Mucosa of stomach (tissue), 1 donor: ENCODE results near the gene MMD.
A peak's percentile ranks its signal among the peaks of the same experiment; 100 is the strongest.
"Not testable (repeated sequence)": the region's sequence is repeated elsewhere in the genome, so short reads cannot be mapped to it uniquely, and the experiment has no call there.

Experiments
- H3K27me3 ChIP-seq: one replicate; pipeline ENCODE4 v1.7.0; 2013; ENCODE audit warnings: mild to moderate bottlenecking, low read length; ENCODE audit not compliant: control insufficient read depth, insufficient read depth
- H3K36me3 ChIP-seq: one replicate; pipeline ENCODE4 v1.7.0; 2013; ENCODE audit warnings: low read length; ENCODE audit not compliant: control insufficient read depth, insufficient read depth
- H3K4me1 ChIP-seq: one replicate; pipeline ENCODE4 v1.7.0; 2013; ENCODE audit warnings: mild to moderate bottlenecking, low read length; ENCODE audit not compliant: control insufficient read depth, insufficient read depth
- H3K4me3 ChIP-seq: one replicate; pipeline ENCODE4 v1.7.0; 2013; ENCODE audit warnings: low read length
- H3K9ac ChIP-seq: one replicate; pipeline ENCODE4 v1.7.0; 2013; ENCODE audit warnings: mild to moderate bottlenecking, low read length, moderate library complexity
- H3K9me3 ChIP-seq: one replicate; pipeline ENCODE4 v1.7.0; 2013; ENCODE audit warnings: mild to moderate bottlenecking, low read length, moderate library complexity; ENCODE audit not compliant: control insufficient read depth
- donor health status: Pancreatic carcinoma.

MMD gene, protein sequence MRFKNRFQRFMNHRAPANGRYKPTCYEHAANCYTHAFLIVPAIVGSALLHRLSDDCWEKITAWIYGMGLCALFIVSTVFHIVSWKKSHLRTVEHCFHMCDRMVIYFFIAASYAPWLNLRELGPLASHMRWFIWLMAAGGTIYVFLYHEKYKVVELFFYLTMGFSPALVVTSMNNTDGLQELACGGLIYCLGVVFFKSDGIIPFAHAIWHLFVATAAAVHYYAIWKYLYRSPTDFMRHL

DNA sequence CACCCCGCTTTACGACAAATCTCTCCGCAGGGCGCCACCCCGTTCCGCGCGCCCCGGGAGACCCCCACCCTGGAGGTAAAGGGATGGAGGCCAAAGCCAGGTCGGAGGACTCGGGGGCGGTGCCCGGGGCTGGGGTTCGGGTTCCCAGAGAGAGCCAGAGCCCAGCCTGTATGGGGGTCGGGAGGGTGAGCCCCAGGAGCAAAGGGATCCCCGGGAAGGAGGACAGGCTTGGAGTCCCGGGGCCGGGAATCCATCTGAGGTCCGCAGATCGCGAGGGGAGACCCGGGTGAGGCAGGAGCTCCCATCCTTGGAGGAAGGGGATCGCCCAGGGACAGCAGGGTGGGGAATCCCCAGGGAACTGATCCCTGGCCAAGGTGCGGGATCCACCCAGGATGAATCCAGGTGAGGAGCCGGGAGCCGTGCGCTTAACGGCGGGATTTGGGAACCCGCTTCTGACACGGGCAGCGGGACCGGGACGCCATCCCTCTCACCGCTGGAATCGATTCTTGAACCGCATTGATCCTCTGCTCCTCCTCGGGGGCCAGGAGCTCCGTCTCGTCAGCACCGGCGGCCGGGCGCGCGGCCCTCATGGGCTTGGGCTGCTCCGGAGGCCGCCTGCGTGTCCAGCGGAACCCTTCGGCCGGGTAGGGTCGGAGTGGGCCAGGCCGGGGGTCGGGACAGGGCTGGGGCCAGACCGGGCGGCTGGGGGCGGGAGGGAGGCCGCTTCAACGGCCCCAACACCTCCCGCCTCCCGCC, at the start of gene MMD:
Gene MMD, minus strand, starts transcription at position 657 of the 756 bp plus-strand sequence. Its CDS starts 140 bp downstream, at position 517.
- Histone ChIP-seq H3K27me3 (no peaks in the 10 kb centered on the region), H3K36me3 (no peaks in the 10 kb centered on the region), H3K9me3 (no peaks in the 10 kb centered on the region), H3K4me1 (no peaks in the 10 kb centered on the region), H3K9ac (peak within 1 kb of the TSS; percentile 78), H3K4me3 (peak within 1 kb of the TSS; percentile 56)

DNA sequence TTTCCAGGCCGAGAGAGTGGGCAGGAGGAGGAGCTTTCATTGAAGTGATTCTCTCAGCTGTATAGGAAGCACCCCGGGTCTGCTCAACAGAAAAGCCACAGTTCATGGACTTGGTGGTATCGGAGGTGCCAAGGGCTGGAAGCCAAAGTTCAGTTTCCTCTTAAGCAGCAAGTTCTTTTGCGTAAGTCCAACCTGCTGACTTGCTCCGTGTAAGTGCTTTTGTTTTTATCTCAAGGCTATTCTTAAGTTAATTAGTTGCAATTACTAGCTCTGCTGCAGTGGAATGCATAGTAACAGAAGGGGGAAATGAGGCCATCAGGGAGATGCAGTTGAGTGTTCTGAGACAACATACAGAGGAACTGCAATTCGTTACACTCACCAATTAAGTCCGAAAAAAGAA, 45.0 kb upstream of the MMD start:
- Histone ChIP-seq H3K9me3 (no peaks in the 10 kb centered on the region), H3K36me3 (no peaks in the 10 kb centered on the region), H3K4me1 (no peaks in the 10 kb centered on the region), H3K4me3 (no peak overlapping the region), H3K9ac (no peak overlapping the region), H3K27me3 (no peaks in the 10 kb centered on the region)

DNA sequence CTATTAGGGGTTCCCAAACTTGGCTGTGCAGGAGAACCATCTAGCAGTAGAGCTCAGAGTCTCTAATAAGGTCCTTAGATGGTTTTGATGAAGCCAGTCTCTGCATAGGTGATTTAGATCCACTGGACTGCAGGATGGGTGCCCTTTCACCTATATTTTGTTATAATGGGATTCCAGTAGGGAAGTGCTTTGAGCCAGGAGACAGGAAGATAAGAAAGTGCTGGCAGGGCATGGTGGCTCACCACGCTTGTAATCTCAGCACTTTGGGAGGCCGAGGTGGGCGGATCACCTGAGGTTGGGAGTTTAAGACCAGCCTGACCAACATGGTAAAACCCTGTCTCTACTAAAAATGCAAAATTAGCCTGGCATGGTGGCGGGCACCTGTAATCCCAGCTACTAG, 44.1 kb upstream of the MMD start:
- H3K4me1 ChIP-seq, H3K9me3 ChIP-seq, H3K27me3 ChIP-seq, H3K4me3 ChIP-seq, H3K36me3 ChIP-seq, H3K9ac ChIP-seq: not testable (repeated sequence)

DNA sequence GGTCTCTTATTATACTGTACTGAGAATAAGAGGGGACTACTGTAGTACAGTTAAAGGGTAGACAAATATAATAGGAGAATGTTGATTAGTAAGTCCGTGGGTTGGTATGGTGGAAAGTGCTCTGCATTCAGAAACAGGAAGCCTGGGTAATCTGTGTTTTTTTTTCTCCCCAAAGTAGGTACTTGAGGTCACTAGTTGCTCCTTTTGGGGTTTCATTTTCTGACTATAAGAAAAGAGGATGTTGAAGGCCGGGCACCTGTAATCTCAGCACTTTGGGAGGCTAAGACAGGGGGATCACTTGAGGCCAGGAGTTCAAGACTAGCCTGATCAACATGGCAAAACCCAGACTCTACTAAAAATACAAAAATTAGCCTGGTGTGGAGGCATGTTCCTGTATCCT, 42.0 kb upstream of the MMD start:
- no peaks in the 10 kb centered on the region for H3K9me3 ChIP-seq
- H3K27me3 ChIP-seq: no peaks in the 10 kb centered on the region
- no peaks in the 10 kb centered on the region for H3K36me3 ChIP-seq
- no peak overlapping the region for H3K9ac ChIP-seq
- H3K4me1 ChIP-seq: no peaks in the 10 kb centered on the region
- H3K4me3 ChIP-seq: no peak overlapping the region

DNA sequence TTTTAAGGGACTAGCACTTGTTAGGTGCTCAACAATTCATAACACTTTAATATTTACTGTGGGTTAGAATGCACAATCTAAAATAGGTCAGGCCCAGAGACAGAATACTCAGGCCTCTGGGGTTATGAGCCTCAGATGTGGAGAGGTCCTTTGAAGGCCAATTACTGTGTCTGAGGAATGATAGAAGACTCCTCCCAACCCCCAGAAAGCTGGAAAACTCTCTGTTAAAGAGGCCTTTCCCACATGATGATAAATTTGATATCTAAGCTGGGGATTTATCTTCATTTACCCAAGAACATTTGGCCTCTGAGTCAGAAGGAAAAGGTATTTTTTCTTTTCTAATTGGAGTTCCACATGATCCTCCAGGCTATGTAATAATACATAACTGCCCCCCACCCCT, 41.1 kb upstream of the MMD start:
- Histone ChIP-seq H3K4me1 (no peaks in the 10 kb centered on the region), H3K4me3 (no peak overlapping the region), H3K36me3 (no peaks in the 10 kb centered on the region), H3K27me3 (no peaks in the 10 kb centered on the region), H3K9me3 (no peaks in the 10 kb centered on the region), H3K9ac (no peak overlapping the region)

DNA sequence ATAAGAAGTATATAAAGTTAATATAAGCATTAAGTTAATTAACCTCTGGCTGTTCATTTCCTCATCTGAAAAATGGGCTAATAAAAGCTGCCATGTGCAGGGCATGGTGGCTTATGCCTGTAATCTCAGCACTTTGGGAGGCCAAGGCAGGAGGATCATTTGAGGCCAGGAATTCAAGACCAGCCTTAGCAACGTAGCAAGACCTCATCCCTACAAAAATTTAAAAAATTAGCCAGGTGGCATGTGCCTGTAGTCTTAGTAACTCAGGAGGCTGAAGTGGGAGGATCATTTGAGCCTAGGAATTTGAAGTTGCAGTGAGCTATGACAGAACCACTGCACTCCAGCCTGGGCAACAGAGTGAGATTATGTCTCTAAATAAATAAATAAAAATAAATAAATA, 40.6 kb upstream of the MMD start:
- no peaks in the 10 kb centered on the region for H3K36me3 ChIP-seq
- H3K27me3 ChIP-seq: no peaks in the 10 kb centered on the region
- H3K9me3 ChIP-seq: no peaks in the 10 kb centered on the region
- H3K9ac ChIP-seq: no peak overlapping the region
- H3K4me3 ChIP-seq: no peak overlapping the region
- no peaks in the 10 kb centered on the region for H3K4me1 ChIP-seq

DNA sequence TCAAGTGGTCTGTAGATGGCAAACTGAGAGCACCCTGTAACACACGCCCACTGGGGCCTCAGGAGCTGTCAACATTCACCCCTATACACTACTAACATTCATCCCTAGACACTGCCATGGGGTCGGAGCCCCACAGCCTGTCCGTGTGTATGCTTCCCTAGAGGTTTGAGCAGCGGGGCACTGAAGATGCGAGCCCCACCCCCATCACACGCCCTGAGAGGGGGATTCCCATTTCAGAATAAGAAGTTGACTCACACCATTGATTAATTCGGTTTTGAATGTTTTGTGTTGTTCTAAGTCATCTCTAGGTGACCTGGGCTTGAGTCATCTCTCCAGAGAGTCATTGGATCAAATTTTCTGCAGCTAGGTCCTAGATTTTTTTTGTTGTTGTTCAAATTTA, 37.3 kb upstream of the MMD start:
- no peaks in the 10 kb centered on the region for H3K4me1 ChIP-seq
- H3K27me3 ChIP-seq: no peaks in the 10 kb centered on the region
- no peaks in the 10 kb centered on the region for H3K36me3 ChIP-seq
- H3K9ac ChIP-seq: no peak overlapping the region
- no peak overlapping the region for H3K4me3 ChIP-seq
- H3K9me3 ChIP-seq: no peaks in the 10 kb centered on the region

DNA sequence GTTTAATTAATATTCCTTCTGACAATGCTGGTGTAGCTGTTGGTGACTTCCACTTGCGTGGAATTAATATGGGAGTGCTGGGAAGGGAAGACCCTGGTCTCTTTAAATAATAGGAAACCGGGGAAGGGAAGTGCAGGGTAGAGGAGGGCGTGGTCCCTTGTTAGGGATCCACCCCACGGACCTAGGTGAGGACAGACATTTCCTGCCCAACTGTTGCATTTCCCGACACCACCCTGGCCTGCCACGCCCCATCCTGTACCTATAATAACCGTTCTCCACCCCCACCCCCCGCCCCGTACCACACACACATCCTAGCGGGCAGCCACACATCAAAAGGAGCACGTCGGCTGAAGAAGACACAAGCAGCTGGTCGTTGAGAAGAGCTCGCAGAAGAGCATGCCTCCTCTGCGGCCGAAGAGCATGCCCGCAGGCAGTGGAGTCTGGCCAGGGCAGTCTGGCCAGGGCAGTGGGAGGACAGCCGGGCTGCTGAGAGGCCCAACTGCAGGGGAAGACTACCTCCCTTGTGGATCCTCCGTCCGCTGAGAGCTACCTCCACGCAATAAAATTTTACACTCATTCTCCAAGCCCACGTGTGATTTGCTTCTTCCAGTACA, 36.8 kb upstream of the MMD start:
- Histone ChIP-seq H3K9me3 (no peaks in the 10 kb centered on the region), H3K9ac (no peak overlapping the region), H3K36me3 (no peaks in the 10 kb centered on the region), H3K4me1 (no peaks in the 10 kb centered on the region), H3K4me3 (no peak overlapping the region), H3K27me3 (no peaks in the 10 kb centered on the region)

DNA sequence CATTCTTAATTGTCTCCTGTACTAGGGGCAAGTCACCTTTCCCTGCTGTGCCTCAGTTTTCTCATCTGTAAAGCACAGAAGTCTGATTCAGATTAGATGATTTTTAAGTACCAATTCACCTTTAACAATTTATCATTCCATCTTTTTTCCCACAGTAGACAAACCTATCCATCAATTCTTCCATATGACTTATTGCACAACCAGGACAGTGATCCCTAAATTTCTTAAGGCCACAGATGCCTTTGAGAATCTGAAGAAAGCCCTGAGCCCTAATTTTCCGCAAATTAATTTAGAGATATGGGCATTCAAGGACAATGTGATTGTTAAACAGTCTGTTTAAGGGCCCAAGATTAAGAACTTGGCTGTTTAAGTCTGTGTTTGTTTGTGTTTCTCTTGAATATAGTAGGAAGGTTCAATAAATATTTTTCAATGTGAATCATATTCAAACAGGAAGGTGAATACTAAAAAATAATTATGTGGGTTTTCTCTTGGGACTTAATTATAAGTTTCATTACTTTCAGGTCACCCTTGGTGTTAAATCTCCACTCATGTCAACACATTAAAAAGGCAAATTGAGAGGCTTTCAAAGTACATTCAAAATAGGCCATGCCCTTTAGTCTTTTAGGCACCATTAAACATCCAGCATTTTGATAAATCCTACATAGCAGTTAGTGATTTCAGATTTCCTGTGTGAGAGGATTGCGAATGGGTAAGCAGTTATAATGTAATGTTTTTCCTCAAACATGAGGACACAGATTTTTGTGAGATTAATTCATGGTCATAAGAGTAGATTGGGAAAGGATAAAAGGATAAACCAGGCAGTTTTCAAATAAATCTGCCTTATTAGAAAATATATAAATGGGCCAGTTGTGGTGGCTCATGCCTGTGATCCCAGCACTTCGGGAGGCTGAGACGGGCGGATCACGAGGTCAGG, 34.9 kb upstream of the MMD start:
- H3K36me3 ChIP-seq: no peaks in the 10 kb centered on the region
- no peak overlapping the region for H3K4me3 ChIP-seq
- H3K27me3 ChIP-seq: no peaks in the 10 kb centered on the region
- H3K9me3 ChIP-seq: no peaks in the 10 kb centered on the region
- no peak overlapping the region for H3K9ac ChIP-seq
- H3K4me1 ChIP-seq: peaks cover 7% of the 10 kb centered on the region

DNA sequence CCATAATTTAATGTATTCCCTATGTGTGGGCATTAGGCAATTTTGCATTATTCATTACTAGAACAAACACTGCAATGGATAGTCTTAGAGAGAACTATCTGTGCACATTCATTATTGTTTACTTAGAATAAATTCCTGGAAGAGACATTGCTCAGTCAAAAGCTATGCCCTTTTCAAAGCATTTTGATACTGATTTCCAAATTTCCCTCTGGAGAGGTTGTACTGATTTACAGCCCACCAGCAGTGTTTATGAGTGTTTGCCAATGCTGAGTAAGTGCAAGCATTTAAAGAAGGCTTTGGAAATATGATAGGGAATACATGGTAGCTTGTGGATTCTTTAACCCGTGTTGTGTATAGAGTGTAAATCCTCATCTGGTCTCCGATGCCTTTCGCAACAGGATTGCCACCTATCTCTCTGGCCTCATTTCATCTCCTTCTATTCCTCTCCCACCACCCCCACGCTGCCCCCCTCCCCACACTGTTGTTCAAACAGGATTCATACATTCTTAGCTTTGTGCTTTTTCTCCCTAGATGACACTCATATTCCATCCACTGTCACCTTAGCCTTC, 33.4 kb upstream of the MMD start:
- no peaks in the 10 kb centered on the region for H3K36me3 ChIP-seq
- no peak overlapping the region for H3K4me3 ChIP-seq
- no peaks in the 10 kb centered on the region for H3K9me3 ChIP-seq
- no peaks in the 10 kb centered on the region for H3K27me3 ChIP-seq
- peaks cover 15% of the 10 kb centered on the region for H3K4me1 ChIP-seq
- H3K9ac ChIP-seq: no peak overlapping the region

DNA sequence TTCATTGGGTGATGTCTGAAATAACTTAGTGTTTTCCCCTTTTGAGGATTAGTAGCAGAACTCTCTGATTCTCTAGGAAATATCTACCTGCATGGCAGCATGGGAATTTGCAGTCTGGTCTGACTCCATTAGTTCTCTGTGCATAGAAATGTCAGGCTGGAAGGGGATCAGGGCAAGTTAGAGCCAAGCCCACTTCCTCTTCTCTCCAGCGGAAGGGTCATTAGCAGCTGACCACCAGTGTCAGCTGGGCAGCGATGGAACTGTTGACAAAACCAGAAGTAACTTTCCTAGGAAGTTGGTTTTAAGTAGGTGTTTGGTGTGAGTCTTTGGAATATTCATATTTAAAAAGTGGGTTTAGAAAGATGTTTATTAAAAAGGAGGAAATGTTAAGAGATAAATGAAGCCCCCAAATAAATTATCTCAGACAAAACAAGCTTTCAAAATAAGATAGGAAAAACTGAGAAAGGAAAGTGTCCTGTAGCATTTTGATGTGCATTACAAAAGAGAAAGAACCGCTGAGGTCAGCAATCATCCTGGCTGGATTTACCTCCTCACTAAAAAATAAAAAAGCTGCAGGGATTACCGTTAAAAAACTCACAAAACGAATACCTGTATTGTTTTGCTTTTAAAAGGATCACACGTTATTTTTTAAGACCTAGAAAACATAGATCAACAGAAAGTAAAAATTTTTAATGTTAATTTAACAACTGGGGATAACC, 32.4 kb upstream of the MMD start:
- Histone ChIP-seq H3K9ac (no peak overlapping the region), H3K9me3 (no peaks in the 10 kb centered on the region), H3K4me3 (no peak overlapping the region), H3K4me1 (peaks cover 16% of the 10 kb centered on the region), H3K27me3 (no peaks in the 10 kb centered on the region), H3K36me3 (no peaks in the 10 kb centered on the region)
